Mesodermal cell (in vitro differentiated cells): Measurements from ENCODE around the gene SLC44A5.
"Not testable (repeated sequence)": the region's sequence is repeated elsewhere in the genome, so short reads cannot be mapped to it uniquely, and the experiment has no call there.

Experiments used
- H3K27ac ChIP-seq: 2 replicates; pipeline ENCODE4 v1.7.0; 2013; ENCODE audit warnings: mild to moderate bottlenecking, low read depth, low read length, moderate library complexity; ENCODE audit not compliant: severe bottlenecking
- H3K36me3 ChIP-seq: 2 replicates; pipeline ENCODE4 v1.7.1; 2013; ENCODE audit warnings: mild to moderate bottlenecking, low read length, moderate library complexity; ENCODE audit not compliant: control insufficient read depth, insufficient read depth
- H3K4me1 ChIP-seq: one replicate; pipeline ENCODE4 v1.7.1; 2013; ENCODE audit warnings: mild to moderate bottlenecking, low read length; ENCODE audit not compliant: insufficient read depth, control insufficient read depth, poor library complexity, severe bottlenecking
- H3K4me3 ChIP-seq: 2 replicates; pipeline ENCODE4 v1.7.0; 2013; ENCODE audit warnings: low read length, control low read depth, mild to moderate bottlenecking; ENCODE audit not compliant: insufficient read depth, poor library complexity, severe bottlenecking; ENCODE audit errors: extremely low read depth
- H3K9me3 ChIP-seq: 2 replicates; pipeline ENCODE4 v1.7.1; 2013; ENCODE audit warnings: mild to moderate bottlenecking, low read length, moderate library complexity; ENCODE audit not compliant: control insufficient read depth
- WGBS, 2 experiments: methylation state at CpG; one replicate each; pipeline ENCODE4 v1.1.5; 2013; ENCODE audit warnings: missing lambda C conversion rate in 2 of 2; ENCODE audit not compliant: insufficient coverage in 2 of 2; 5-methylcytosine and 5-hydroxymethylcytosine counted together

The SLC44A5 gene

GRCh38 chr1:75276385-75276784, 334.5 kb downstream of the SLC44A5 start:
- peaks cover 3% of the 10 kb centered on the region for H3K9me3 ChIP-seq
- H3K36me3 ChIP-seq, result no peaks in the 10 kb centered on the region
- H3K4me1 ChIP-seq, result no peaks in the 10 kb centered on the region
- WGBS, 2 experiments, result no CpG with 5 or more reads among the region's 1 CpG
- no peak overlapping the region for H3K27ac ChIP-seq
- H3K4me3 ChIP-seq, result no peak overlapping the region

- Histone ChIP-seq H3K9me3 (peaks cover 2% of the 10 kb centered on the region), H3K4me1 (no peaks in the 10 kb centered on the region), H3K27ac (no peak overlapping the region), H3K4me3 (no peak overlapping the region), H3K36me3 (no peaks in the 10 kb centered on the region)
- no CpG with 5 or more reads among the region's 1 CpG for WGBS, 2 experiments
Observed at GRCh38 chr1:75275631-75276030, 335.3 kb downstream of the SLC44A5 start.

GRCh38 chr1:75274920-75275506, 335.9 kb downstream of the SLC44A5 start:
- H3K9me3 ChIP-seq, result no peaks in the 10 kb centered on the region
- no peak overlapping the region for H3K27ac ChIP-seq
- H3K4me1 ChIP-seq, result no peaks in the 10 kb centered on the region
- no peaks in the 10 kb centered on the region for H3K36me3 ChIP-seq
- no peak overlapping the region for H3K4me3 ChIP-seq

GRCh38 chr1:75273110-75273509, 337.8 kb downstream of the SLC44A5 start:
- Histone ChIP-seq H3K36me3 (no peaks in the 10 kb centered on the region), H3K9me3 (no peaks in the 10 kb centered on the region), H3K4me3 (no peak overlapping the region), H3K4me1 (no peaks in the 10 kb centered on the region), H3K27ac (no peak overlapping the region)
- WGBS, 2 experiments, result no CpG with 5 or more reads among the region's 2 CpGs

- Histone ChIP-seq H3K4me1 (no peaks in the 10 kb centered on the region), H3K9me3 (no peaks in the 10 kb centered on the region), H3K36me3 (no peaks in the 10 kb centered on the region), H3K4me3 (no peak overlapping the region), H3K27ac (no peak overlapping the region)
- WGBS, 2 experiments, result 16% methylated on average over 5 of the region's 6 CpGs; no CpG with 5 or more reads in 1 of the 2 experiments
Observed at GRCh38 chr1:75265792-75266191, 345.1 kb downstream of the SLC44A5 start.

GRCh38 chr1:75264112-75264511, 346.8 kb downstream of the SLC44A5 start:
- H3K9me3 ChIP-seq, result no peaks in the 10 kb centered on the region

GRCh38 chr1:75263616-75264015, 347.3 kb downstream of the SLC44A5 start:
- not testable (repeated sequence) for H3K4me3 ChIP-seq, H3K9me3 ChIP-seq, H3K4me1 ChIP-seq, H3K27ac ChIP-seq, H3K36me3 ChIP-seq
- 100% methylated on average over 1 of the region's 2 CpGs; no CpG with 5 or more reads in 1 of the 2 experiments for WGBS, 2 experiments

More at GRCh38 chr1:75264112-75264511, 346.8 kb downstream of the SLC44A5 start:
- Histone ChIP-seq H3K4me3 (no peak overlapping the region), H3K27ac (no peak overlapping the region), H3K4me1 (no peaks in the 10 kb centered on the region), H3K36me3 (no peaks in the 10 kb centered on the region)
- 80% methylated on average over 1 of the region's 1 CpG; no CpG with 5 or more reads in 1 of the 2 experiments for WGBS, 2 experiments

- not testable (repeated sequence) for H3K27ac ChIP-seq, H3K4me1 ChIP-seq, H3K4me3 ChIP-seq, H3K9me3 ChIP-seq, H3K36me3 ChIP-seq
- no CpG with 5 or more reads among the region's 2 CpGs for WGBS, 2 experiments
Observed at GRCh38 chr1:75261946-75262345, 349.0 kb downstream of the SLC44A5 start.

- Histone ChIP-seq H3K4me1 (no peaks in the 10 kb centered on the region), H3K27ac (no peak overlapping the region), H3K9me3 (no peaks in the 10 kb centered on the region), H3K4me3 (no peak overlapping the region), H3K36me3 (no peaks in the 10 kb centered on the region)
- 70 to 100% methylated on average over 1 to 3 of the region's 4 CpGs for WGBS, 2 experiments
Observed at GRCh38 chr1:75258351-75258750, 352.6 kb downstream of the SLC44A5 start.

GRCh38 chr1:75257424-75257823, 353.5 kb downstream of the SLC44A5 start:
- 67 to 70% methylated on average over 2 of the region's 2 CpGs for WGBS, 2 experiments
- no peaks in the 10 kb centered on the region for H3K36me3 ChIP-seq
- H3K4me1 ChIP-seq, result no peaks in the 10 kb centered on the region
- H3K9me3 ChIP-seq, result no peaks in the 10 kb centered on the region
- no peak overlapping the region for H3K27ac ChIP-seq
- no peak overlapping the region for H3K4me3 ChIP-seq

GRCh38 chr1:75250114-75250513, 360.8 kb downstream of the SLC44A5 start:
- H3K9me3 ChIP-seq, H3K4me1 ChIP-seq, H3K4me3 ChIP-seq, H3K36me3 ChIP-seq, H3K27ac ChIP-seq: not testable (repeated sequence)
- 70% methylated on average over 2 of the region's 4 CpGs; no CpG with 5 or more reads in 1 of the 2 experiments for WGBS, 2 experiments
